ENCODE results near the gene EEF2K.
A peak's percentile ranks its signal among the peaks of the same experiment; 100 is the strongest.
"Not testable (repeated sequence)": the region's sequence is repeated elsewhere in the genome, so short reads cannot be mapped to it uniquely, and the experiment has no call there.

EEF2K gene

GRCh38 chr16:22190081-22190775 is 15.8 kb upstream of the EEF2K start:
- DNase-seq = no peak

GRCh38 chr16:22190776-22191531 is 15.1 kb upstream of the EEF2K start:
- DNase-seq = peak; percentile 99

- DNase-seq = no peak
Observed at GRCh38 chr16:22191532-22192260, 14.4 kb upstream of the EEF2K start.

- DNase-seq = no peak
Observed at GRCh38 chr16:22192261-22193062, 13.6 kb upstream of the EEF2K start.

GRCh38 chr16:22193063-22193411 is 13.0 kb upstream of the EEF2K start:
- DNase-seq = no peak

- no peak for DNase-seq
Observed at GRCh38 chr16:22194707-22195444, 11.2 kb upstream of the EEF2K start.

- DNase-seq = no peak
Observed at GRCh38 chr16:22195445-22195694, 10.7 kb upstream of the EEF2K start.

GRCh38 chr16:22195695-22196558 is 10.2 kb upstream of the EEF2K start:
- DNase-seq = peak; percentile 93

GRCh38 chr16:22196559-22197168 is 9.4 kb upstream of the EEF2K start:
- not testable (repeated sequence) for DNase-seq

- no peak for DNase-seq
Observed at GRCh38 chr16:22198547-22199293, 7.4 kb upstream of the EEF2K start.

- no peak for DNase-seq
Observed at GRCh38 chr16:22202261-22202637, 3.8 kb upstream of the EEF2K start.

- DNase-seq = no peak
Observed at GRCh38 chr16:22203091-22203490, 3.0 kb upstream of the EEF2K start.

- no peak for DNase-seq
Observed at GRCh38 chr16:22204091-22204655, 1.9 kb upstream of the EEF2K start.

- no peak for DNase-seq
Observed at GRCh38 chr16:22205577-22206012, 483 bp upstream of the EEF2K start.

GRCh38 chr16:22206842-22207714 is 1.0 kb downstream of the EEF2K start:
- DNase-seq = peak; percentile 32

GRCh38 chr16:22207715-22208360 is 1.8 kb downstream of the EEF2K start:
- no peak for DNase-seq

- no peak for DNase-seq
Observed at GRCh38 chr16:22210285-22210684, 4.2 kb downstream of the EEF2K start.

- DNase-seq = no peak
Observed at GRCh38 chr16:22210854-22211253, 4.8 kb downstream of the EEF2K start.
